HTERT RPE-1 (cell line): ENCODE data around the gene RIMBP2.
"Not testable (repeated sequence)": the region's sequence is repeated elsewhere in the genome, so short reads cannot be mapped to it uniquely, and the experiment has no call there.

Source experiments
- in situ Hi-C: fragments of 300-500 bp; cut with MboI; formaldehyde crosslinking; loops from 4 replicates; pipeline ENCODE4 v1.14.3; 2020; ENCODE audit warnings: low sequenced_read_pairs

RIMBP2 gene

DNA sequence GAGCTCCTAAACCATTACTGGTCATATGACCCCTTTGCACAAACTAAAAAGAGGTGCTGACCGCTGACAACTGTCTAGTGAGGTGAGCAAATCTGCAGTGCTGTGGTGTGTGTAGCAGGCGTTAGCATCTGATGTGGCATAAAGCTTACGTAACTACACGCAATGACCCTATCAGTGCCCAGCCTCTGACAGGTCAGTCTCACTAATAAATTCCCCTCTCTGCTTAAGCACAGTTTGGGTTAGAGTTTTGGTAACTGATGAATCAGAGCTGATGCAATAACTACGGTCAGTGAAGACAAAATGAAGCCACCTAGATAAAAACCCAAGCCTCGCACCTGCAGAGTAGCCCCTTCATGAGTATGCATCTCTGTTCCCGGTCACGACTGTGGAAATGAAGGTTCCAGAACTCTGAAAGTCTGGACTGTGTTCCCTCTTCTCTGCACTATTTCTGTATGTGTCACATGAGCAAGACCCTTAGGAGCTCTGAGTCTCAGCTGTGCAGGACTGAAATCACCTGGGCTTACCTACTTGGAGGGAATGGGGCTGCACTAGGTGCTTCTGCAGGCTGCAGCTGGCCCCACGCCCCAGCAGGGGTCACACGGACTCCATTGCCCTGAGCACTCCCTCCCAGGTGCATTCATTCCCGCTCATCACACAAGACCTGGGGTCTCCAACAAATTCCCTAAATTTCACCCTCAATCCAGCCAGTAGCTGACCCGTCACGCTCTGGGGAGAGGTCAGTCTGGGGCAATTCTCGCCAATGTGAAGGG is 54.4 kb downstream of the RIMBP2 start:
- in situ Hi-C loops, result no loop called here

DNA sequence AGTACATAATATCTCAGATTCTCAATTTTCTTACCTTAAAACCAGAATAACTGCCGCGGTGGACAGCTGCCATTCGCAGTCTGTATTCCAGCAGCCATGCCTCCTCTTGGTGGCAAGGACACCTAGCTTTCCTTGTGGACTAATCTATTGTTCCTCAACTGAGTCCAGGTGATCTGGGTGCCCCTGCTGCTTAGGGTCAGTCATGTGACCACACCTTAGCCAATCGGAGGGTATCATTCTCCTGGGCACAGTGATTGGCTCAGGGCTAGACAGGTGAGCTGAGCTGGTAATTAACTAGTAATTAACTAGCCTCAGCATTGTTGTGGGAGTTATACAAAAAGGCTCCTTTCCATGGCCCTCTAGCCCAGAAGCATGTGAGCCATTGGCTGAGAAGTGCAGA is 55.0 kb downstream of the RIMBP2 start:
- in situ Hi-C loops, result no loop called here

GRCh38 chr12:130658145-130658911 is 57.8 kb downstream of the RIMBP2 start:
- in situ Hi-C loops, result no loop called here

DNA sequence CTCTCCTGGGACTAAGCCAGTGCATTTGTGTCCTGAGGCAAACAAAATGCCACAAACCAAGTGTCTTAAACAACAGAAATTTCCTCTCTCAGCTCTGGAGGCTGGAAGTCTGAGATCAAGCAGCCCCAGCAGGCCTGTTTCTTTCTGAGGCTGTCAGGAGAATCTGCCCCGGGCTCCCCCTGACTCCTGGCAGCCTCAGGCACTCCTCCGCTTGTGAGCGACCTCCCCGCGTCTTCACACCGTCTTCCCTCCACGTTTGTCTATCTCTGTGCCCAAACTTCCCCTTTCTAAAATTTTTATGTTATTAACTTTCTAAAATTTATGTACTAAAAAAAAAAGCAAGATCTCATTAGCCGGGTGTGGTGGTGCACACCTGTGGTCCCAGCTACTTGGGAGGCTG is 59.7 kb downstream of the RIMBP2 start:
- in situ Hi-C loops, result no loop called here

GRCh38 chr12:130655881-130656280 is 60.2 kb downstream of the RIMBP2 start:
- in situ Hi-C loops, result no loop called here

- in situ Hi-C loops, result no loop called here
Observed at GRCh38 chr12:130655010-130655409, 61.1 kb downstream of the RIMBP2 start.

DNA sequence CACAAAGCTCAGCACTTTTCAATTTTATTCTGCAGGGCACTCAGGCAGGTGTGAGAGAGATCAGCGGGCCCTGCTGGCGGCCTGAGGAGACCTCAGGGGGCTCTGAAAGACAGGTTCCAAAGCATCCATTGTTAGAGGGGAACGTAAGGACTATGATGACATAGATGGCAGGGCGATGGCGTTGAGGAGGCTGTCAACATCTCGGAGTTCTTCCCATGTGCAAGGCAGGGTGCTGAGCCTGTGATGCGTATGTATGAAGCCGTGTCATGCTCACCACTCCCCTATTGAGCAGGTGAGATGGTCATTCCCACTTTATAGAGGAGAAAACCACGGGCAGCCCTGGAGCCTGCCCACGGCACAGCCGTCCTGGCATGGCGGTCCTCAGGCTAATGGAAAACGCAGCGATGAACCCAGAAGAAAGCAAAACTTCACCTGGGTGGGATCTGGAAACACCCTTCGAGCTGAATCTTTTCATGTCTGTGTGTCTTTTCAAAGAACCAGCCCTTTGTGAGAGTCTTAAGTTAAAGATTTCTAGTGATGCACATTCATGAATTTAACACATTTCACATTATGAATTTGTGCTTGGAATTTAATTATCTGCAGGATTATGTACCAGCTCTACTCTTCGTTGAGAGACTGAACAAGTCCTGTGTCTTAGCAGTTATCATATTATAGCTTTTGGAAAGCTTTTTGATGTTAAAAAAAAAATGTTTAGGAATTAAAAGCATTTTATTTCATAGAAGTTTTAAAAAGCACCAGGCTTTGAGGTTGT is 64.7 kb downstream of the RIMBP2 start:
- in situ Hi-C loops, result no loop called here

GRCh38 chr12:130650131-130650530 is 66.0 kb downstream of the RIMBP2 start:
- in situ Hi-C loops, result no loop called here

DNA sequence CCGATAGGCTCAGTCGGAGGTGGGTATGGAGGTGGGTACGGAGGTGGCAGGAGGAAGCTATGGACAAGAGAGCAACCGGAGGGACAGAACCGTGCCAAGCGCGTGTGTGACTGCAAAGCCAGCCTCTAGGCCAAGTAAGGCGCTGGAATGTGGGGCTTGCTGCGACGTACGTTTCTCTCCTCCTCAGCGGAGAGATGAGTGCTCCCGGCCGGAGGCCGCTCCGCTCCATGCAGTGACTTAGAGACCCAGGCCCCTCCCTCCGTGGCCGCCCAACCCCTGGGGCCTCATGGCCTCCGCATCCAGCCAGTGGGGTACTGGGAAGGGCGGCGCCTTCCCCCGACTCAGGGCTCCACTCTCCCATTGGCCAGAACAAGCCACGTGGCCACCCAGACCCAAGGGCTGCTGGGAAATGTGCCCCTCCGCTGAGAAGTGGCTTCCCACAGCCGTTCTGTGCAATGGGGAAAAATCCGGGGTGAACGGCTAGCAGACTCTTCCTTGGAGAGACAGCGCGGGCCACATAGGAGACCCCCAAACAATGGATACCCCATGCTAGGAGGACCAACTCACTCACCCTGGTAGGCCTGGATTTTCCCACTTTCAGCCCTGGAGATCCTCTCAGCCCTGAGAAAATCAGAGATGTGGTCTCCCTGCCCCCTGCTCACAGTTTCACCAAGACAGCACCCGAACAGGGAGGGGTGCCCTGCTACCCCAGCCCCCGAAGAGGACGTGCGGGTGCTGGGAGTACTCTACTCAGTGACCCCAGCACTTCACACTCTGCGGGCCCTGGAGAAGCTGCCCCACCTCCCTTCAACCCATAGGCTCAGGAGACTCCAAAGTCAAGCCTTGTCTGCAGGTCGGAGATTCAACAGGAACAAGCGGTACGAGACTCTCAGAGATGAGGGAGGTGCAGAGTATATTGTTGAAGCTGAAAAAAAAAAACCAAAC is 66.7 kb downstream of the RIMBP2 start:
- in situ Hi-C loops, result no loop called here

- in situ Hi-C loops, result no loop called here
Observed at GRCh38 chr12:130647814-130648213, 68.3 kb downstream of the RIMBP2 start.

- in situ Hi-C loops, result no loop called here
Observed at GRCh38 chr12:130646716-130647370, 69.3 kb downstream of the RIMBP2 start.

DNA sequence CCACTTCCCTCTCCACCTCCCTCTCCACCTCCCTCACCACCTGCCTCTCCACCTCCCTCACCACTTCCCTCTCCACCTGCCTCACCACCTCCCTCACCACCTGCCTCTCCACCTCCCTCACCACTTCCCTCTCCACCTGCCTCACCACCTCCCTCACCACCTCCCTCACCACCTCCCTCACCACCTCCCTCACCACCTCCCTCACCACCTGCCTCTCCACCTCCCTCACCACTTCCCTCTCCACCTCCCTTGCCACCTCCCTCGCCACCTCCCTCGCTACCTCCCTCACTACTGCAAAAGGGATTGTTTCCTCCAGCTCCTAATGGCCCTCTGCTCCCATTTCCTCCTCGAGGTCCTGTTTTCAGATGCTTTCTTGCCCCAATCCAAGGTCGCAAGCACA is 69.9 kb downstream of the RIMBP2 start:
- in situ Hi-C loops, result not testable (repeated sequence)

DNA sequence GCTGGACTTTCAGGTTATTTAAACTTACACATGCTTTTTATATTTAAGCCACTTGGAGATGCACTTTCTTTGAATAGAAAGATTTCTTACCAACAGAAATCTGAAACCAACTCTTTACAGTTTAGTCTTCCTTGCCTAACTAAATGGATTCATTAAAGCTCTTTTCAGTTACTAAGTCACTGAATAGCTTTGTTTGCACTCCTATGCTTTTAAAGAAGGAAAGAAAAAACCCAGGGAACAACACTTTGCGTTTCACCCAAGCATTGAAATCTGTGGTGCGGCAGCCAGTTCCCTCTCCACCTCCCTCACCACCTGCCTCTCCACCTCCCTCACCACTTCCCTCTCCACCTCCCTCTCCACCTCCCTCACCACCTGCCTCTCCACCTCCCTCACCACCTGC is 70.3 kb downstream of the RIMBP2 start:
- in situ Hi-C loops, result no loop called here

GRCh38 chr12:130644566-130644965 is 71.5 kb downstream of the RIMBP2 start:
- in situ Hi-C loops, result no loop called here

DNA sequence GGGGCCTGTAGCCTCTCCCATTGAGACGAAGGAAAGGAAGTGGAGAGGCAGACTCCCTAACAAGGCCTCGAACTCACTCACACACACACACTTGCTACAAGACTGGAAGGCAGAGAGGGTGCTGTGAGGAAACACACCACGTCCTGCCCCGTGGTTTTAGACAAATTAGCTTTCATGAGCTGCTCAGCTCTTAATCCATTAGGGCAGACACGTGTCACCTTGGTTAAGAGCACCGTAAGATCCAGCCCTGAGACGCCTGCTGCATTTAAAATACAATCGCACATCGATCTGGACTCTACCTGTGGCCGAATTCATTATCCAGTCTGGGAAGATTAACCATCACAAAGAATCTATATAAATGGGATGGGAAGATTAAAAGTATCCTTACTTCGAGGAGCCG is 72.0 kb downstream of the RIMBP2 start:
- in situ Hi-C loops, result no loop called here

- in situ Hi-C loops, result no loop called here
Observed at GRCh38 chr12:130642856-130643255, 73.2 kb downstream of the RIMBP2 start.

DNA sequence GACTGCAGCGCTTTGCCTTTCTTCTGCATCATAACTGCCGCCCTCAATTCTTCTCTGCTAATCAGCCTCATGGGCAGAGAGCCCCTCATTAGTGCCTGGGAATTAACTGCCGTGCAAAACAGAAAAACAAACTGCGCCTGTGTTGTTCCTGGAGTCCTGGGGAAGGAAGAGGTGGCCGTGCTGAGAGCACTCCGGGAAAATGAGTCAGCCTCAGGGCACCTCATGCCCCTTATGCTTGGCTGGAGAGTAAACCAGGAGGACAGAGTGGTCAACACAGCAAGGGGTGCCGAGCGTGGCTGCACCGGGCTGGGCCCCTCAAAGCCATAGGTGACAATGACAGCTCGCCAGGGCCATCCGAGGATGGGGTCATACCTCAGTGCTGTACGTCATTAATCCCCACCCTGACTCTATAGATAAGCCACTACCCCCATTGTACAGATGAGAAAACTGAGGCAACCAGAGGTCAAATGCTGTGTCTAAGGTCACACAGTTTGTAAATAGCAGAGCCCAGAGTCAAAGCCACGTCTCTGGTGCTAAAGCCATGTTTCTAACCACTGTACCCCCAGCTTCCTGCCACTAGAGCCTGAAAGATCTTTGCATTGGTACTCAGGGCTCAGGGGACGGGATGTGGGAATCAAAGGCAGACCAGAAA is 74.4 kb downstream of the RIMBP2 start:
- in situ Hi-C loops, result no loop called here

- in situ Hi-C loops, result no loop called here
Observed at GRCh38 chr12:130640901-130641300, 75.2 kb downstream of the RIMBP2 start.

DNA sequence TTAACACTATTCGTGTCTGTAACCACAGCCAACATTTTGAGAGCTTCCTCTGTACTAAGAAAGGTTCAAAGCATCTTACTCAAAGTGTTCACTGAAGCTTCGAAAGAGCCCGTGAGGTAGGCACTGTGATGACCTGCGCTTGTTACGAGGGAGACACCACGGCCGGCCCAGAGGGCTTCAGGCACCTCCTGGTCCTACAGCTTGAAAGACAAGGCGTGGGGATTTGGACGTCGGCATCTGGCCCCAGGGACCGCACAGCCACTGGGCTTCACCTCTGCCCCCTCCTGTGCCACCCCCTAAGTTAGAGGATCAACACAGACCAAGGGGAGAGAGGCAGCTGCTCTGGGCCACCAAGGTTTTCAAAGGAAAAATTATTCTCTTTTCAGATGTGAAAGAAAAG is 75.6 kb downstream of the RIMBP2 start:
- in situ Hi-C loops, result no loop called here
